ENCODE results near the gene UBTD2. TPM values are rescaled to one million over a fixed set of nuclear protein-coding genes. Genes with fewer than 3 reads are reported as not detected.

UBTD2 gene
- total RNA-seq, 4 donors from 2014 or later: 19.4 to 31.0 (median 26.2) TPM

GRCh38 chr5:172248637-172249036 is 34.9 kb downstream of the UBTD2 start:
- TF ChIP-seq, protein P1, sequence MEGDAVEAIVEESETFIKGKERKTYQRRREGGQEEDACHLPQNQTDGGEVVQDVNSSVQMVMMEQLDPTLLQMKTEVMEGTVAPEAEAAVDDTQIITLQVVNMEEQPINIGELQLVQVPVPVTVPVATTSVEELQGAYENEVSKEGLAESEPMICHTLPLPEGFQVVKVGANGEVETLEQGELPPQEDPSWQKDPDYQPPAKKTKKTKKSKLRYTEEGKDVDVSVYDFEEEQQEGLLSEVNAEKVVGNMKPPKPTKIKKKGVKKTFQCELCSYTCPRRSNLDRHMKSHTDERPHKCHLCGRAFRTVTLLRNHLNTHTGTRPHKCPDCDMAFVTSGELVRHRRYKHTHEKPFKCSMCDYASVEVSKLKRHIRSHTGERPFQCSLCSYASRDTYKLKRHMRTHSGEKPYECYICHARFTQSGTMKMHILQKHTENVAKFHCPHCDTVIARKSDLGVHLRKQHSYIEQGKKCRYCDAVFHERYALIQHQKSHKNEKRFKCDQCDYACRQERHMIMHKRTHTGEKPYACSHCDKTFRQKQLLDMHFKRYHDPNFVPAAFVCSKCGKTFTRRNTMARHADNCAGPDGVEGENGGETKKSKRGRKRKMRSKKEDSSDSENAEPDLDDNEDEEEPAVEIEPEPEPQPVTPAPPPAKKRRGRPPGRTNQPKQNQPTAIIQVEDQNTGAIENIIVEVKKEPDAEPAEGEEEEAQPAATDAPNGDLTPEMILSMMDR (IDR thresholded peaks at IDR 0.05): no peak
- TF ChIP-seq EP300 (IDR thresholded peaks at IDR 0.05) (no peak), POLR2A (IDR thresholded peaks at IDR 0.05) (no peak)
- H3K9me3 ChIP-seq: peaks cover 0 to 38% (median 8%) of the 10 kb centered on the region in 4 donors

DNA sequence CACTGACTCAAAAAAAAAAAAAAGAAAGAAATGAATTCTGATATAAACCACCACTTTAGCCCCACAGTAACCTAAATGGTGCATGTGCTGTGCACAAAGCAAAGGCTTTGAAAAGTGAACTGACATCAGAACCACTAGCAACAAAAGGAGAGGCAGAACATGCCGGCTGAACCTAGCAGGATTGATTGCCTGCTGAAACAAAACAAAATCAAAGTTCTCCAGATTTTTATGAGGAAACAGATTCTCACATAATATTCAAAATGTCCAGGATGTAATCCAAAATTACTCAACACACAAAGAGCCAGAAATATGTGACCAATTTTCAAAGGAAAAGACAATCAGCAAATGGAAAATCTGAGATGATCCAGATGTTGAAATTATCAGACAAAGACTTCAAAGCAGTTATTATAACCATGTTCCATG is 37.9 kb downstream of the UBTD2 start:
- Histone ChIP-seq H3K27me3 (no peaks in the 10 kb centered on the region), H3K27ac (no peak overlapping the region), H3K9me3 (peaks cover 0 to 9% (median 0%) of the 10 kb centered on the region in 4 donors), H3K4me1 (peaks cover 0 to 9% (median 0%) of the 10 kb centered on the region in 4 donors), H3K36me3 (peaks cover 0 to 20% (median 0%) of the 10 kb centered on the region in 3 donors), H3K4me3 (no peak overlapping the region)
- no peak for DNase-seq (ENCODE audit: low spot score in 2 of 2)
- 43 to 52% methylated on average over 1 of the region's 1 CpG for WGBS, 2 donors
- TF ChIP-seq POLR2A (IDR thresholded peaks at IDR 0.05): no peak
- TF ChIP-seq EP300 (IDR thresholded peaks at IDR 0.05): peak in 1 of 2 donors; percentile 31

More at GRCh38 chr5:172248637-172249036, 34.9 kb downstream of the UBTD2 start:
- Histone ChIP-seq H3K4me3 (no peak overlapping the region), H3K27me3 (no peaks in the 10 kb centered on the region), H3K4me1 (peaks cover 0 to 9% (median 0%) of the 10 kb centered on the region in 4 donors), H3K27ac (no peak overlapping the region), H3K36me3 (peaks cover 0 to 42% (median 0%) of the 10 kb centered on the region in 3 donors)
- DNase-seq (ENCODE audit: low spot score in 2 of 2): no peak
- WGBS, 2 donors: 81 to 83% methylated on average over 2 of the region's 2 CpGs

- Histone ChIP-seq H3K27ac (no peak overlapping the region), H3K9me3 (peaks cover 0 to 2% (median 0%) of the 10 kb centered on the region in 4 donors), H3K4me3 (no peak overlapping the region), H3K4me1 (peaks cover 0 to 9% (median 0%) of the 10 kb centered on the region in 4 donors), H3K36me3 (peaks cover 0 to 14% (median 0%) of the 10 kb centered on the region in 3 donors), H3K27me3 (no peaks in the 10 kb centered on the region)
- TF ChIP-seq EP300 (IDR thresholded peaks at IDR 0.05): no peak
- TF ChIP-seq, protein P1 (IDR thresholded peaks at IDR 0.05): no peak
- no peak for TF ChIP-seq POLR2A (IDR thresholded peaks at IDR 0.05)
- DNase-seq (ENCODE audit: low spot score in 2 of 2): no peak
- 90 to 98% methylated on average over 2 of the region's 2 CpGs for WGBS, 2 donors
These were observed 38.5 kb downstream of the UBTD2 start for GRCh38 chr5:172245046-172245445.

DNA sequence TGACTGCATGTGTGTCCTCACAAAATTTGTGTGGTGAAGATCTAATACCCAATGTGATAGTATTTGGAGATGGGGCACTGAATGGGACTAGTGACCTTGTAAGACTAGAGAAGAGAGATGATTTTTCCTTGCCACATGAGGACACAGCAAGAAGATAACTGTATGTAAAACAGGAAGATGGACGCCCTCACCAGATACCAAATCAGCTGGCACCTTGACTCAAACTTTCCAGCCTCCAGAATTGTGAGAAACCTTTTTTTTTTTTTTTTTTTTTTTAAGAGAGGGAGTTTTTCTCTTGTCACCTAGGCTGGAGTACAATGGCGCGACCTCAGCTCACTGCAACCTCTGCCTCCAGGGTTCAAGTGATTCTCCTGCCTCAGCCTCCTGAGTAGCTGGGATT is 40.3 kb downstream of the UBTD2 start:
- no peaks in the 10 kb centered on the region for H3K27me3 ChIP-seq
- H3K9me3 ChIP-seq: no peaks in the 10 kb centered on the region
- H3K4me3 ChIP-seq: no peak overlapping the region
- H3K36me3 ChIP-seq: peaks cover 0 to 2% (median 0%) of the 10 kb centered on the region in 3 donors
- 97 to 98% methylated on average over 3 of the region's 3 CpGs for WGBS, 2 donors
- no peak for DNase-seq (ENCODE audit: low spot score in 2 of 2)
- H3K4me1 ChIP-seq: peaks cover 0 to 9% (median 0%) of the 10 kb centered on the region in 4 donors
- H3K27ac ChIP-seq: no peak overlapping the region
- TF ChIP-seq, protein P1 (IDR thresholded peaks at IDR 0.05): no peak
- no peak for TF ChIP-seq POLR2A (IDR thresholded peaks at IDR 0.05)
- TF ChIP-seq EP300 (IDR thresholded peaks at IDR 0.05): no peak

DNA sequence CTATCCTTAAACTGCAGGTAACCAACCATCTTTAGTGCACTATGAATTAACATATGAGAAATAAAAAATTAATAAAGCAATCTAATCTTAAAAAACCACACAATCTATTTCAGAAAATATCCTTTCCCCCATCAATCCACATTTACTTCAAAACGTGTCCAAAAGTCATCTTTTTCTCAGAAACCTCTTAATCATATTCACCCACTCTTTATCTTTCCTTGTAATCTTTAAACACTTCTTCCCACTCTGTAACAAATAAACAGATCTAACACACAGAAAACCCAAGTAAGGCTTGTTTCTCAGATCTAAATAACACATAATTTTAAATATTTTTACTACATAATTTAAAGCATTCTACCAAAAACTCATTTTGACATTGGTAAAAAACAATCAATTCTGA is 45.2 kb downstream of the UBTD2 start:
- 38 to 60% methylated on average over 1 of the region's 1 CpG for WGBS, 2 donors
- no peak for TF ChIP-seq POLR2A (IDR thresholded peaks at IDR 0.05)
- TF ChIP-seq, protein P1 (IDR thresholded peaks at IDR 0.05): no peak
- TF ChIP-seq EP300 (IDR thresholded peaks at IDR 0.05): no peak

More for the DNA sequence above, 45.2 kb downstream of the UBTD2 start:
- H3K27ac ChIP-seq: no peak overlapping the region
- DNase-seq (ENCODE audit: low spot score in 2 of 2): no peak
- H3K27me3 ChIP-seq: no peaks in the 10 kb centered on the region
- peaks cover 0 to 8% (median 0%) of the 10 kb centered on the region in 3 donors for H3K36me3 ChIP-seq
- no peak overlapping the region for H3K4me3 ChIP-seq
- no peaks in the 10 kb centered on the region for H3K9me3 ChIP-seq
- H3K4me1 ChIP-seq: peaks cover 0 to 25% (median 13%) of the 10 kb centered on the region in 4 donors

Measured in tibial nerve (tissue), 4 donors.